Activated T-cell treated with anti-CD3 and anti-CD28 coated beads for 48 hours (primary cell): ENCODE data around the gene SBDS.

ENCODE experiments used
- DNase-seq: peaks from one replicate; pipeline ENCODE4 v3.0.0-alpha.2; 2020; ENCODE audit warnings: low read depth

SBDS gene

DNA sequence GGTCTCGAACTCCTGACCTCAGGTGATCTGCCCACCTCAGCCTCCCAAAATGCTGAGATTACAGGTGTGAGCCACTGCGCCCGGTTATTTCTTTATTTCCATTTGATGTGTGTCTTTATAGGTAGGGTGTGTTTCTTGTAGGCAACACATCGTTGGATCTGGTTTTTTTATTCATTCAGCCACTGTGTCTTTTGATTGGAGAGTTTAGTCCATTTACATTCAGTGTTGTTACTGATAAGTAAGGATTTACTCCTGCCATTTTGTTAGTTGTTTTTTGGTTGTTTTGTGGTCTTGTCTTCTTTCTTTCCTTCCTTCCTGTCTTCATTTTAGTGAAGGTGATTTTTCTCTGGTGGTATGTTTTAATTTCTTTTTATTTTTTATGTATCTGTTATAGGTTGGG, 57.4 kb downstream of the SBDS start:
- DNase-seq, result no peak
